ENCODE data around the gene HSPA6. TPM values are rescaled to one million over a fixed set of nuclear protein-coding genes. Genes with fewer than 3 reads are reported as not detected.
"Not testable (repeated sequence)": the region's sequence is repeated elsewhere in the genome, so short reads cannot be mapped to it uniquely, and the experiment has no call there.

The HSPA6 gene
- total and polyA plus RNA-seq, 5 donors from 2014 or later, result not detected

DNA sequence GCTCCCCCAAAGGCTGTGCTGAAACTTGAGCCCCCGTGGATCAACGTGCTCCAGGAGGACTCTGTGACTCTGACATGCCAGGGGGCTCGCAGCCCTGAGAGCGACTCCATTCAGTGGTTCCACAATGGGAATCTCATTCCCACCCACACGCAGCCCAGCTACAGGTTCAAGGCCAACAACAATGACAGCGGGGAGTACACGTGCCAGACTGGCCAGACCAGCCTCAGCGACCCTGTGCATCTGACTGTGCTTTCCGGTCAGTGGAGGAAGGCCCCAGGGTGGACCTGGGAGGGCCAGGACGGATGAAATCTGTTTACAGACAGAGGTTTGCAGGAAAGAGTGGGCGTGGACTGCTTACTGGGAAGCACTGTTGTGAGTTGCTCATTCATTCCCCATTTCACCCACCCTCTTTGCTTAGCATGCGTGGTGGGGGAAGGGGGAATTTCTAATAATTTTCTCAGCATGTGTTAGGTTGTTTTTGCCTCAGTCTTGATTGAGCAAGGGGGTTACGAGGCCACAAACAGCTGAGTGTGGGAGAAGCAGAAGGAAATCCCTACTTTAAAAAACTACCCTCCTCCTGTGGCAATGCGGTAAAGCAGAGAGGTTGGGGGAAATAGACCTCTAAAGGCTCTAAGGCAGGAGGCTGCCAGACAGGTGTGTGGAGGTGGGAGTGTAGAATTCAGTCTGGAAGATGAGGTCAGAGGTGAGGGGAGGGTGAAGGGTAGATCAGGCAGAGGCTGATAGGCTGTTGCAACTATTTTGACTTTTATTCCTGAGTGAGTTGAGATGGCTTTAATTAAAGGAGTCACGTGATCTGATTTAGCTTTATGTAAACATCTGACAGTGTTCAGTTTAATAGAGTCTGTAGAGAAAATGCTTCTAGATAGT, 17.8 kb upstream of the HSPA6 start:
- peaks cover 12% of the 10 kb centered on the region for H3K27me3 ChIP-seq (ENCODE audit: control insufficient read depth, insufficient read depth, low read length)
- no peak for ATAC-seq (ENCODE audit: low read depth in 2 of 2)
- no peaks in the 10 kb centered on the region for H3K36me3 Mint-ChIP-seq
- H3K4me3 ChIP-seq (ENCODE audit: low read depth, low read length), result no peak overlapping the region
- H3K4me1 ChIP-seq (ENCODE audit: control insufficient read depth, insufficient read depth, low read length, poor library complexity, severe bottlenecking), result no peaks in the 10 kb centered on the region
- H3K9me3 ChIP-seq (ENCODE audit: control insufficient read depth in 2 of 2, low read length in 2 of 2), result no peaks in the 10 kb centered on the region
- H3K27me3 Mint-ChIP-seq, result peaks cover 51% of the 10 kb centered on the region
- H3K36me3 ChIP-seq (ENCODE audit: control insufficient read depth, insufficient read depth, low read length), result no peaks in the 10 kb centered on the region
- no peak overlapping the region for H3K4me3 Mint-ChIP-seq
- no peak overlapping the region for H3K27ac Mint-ChIP-seq
- DNase-seq, result no peak
- no peaks in the 10 kb centered on the region for H3K9me3 Mint-ChIP-seq
- H3K27ac ChIP-seq (ENCODE audit: insufficient read depth, low read length, poor library complexity, severe bottlenecking), result no peak overlapping the region
- peaks cover 0 to 2% (median 0%) of the 10 kb centered on the region in 4 donors for H3K4me1 Mint-ChIP-seq

DNA sequence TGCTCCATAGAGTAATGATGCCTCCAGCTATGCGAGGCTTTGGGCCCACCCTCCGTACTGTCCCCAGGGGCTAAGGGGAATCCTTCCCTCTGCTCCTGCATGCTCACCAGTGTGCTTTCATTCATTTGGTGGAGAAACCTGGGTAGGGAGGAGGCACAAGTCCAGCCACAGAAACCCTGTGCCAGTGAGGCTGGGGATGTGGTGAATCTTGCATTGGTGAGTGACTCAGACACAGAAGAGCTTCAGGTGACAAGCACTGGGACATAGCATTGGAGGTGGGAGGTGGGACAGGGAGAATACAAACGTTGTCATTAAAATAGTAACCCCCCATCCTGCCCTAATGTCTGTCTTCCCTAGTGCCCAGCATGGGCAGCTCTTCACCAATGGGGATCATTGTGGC, 13.9 kb upstream of the HSPA6 start:
- H3K27me3 ChIP-seq (ENCODE audit: control insufficient read depth, insufficient read depth, low read length), result peaks cover 3% of the 10 kb centered on the region
- Mint-ChIP-seq H3K4me1 (peaks cover 0 to 2% (median 0%) of the 10 kb centered on the region in 4 donors), H3K4me3 (no peak overlapping the region), H3K27me3 (peaks cover 32% of the 10 kb centered on the region), H3K9me3 (no peaks in the 10 kb centered on the region), H3K36me3 (no peaks in the 10 kb centered on the region), H3K27ac (no peak overlapping the region)
- ATAC-seq (ENCODE audit: low read depth in 2 of 2) (no peak), DNase-seq (no peak)
- H3K36me3 ChIP-seq (ENCODE audit: control insufficient read depth, insufficient read depth, low read length), result no peaks in the 10 kb centered on the region
- no peaks in the 10 kb centered on the region for H3K9me3 ChIP-seq (ENCODE audit: control insufficient read depth in 2 of 2, low read length in 2 of 2)
- H3K27ac ChIP-seq (ENCODE audit: insufficient read depth, low read length, poor library complexity, severe bottlenecking), result no peak overlapping the region
- H3K4me3 ChIP-seq (ENCODE audit: low read depth, low read length), result no peak overlapping the region
- no peaks in the 10 kb centered on the region for H3K4me1 ChIP-seq (ENCODE audit: control insufficient read depth, insufficient read depth, low read length, poor library complexity, severe bottlenecking)

DNA sequence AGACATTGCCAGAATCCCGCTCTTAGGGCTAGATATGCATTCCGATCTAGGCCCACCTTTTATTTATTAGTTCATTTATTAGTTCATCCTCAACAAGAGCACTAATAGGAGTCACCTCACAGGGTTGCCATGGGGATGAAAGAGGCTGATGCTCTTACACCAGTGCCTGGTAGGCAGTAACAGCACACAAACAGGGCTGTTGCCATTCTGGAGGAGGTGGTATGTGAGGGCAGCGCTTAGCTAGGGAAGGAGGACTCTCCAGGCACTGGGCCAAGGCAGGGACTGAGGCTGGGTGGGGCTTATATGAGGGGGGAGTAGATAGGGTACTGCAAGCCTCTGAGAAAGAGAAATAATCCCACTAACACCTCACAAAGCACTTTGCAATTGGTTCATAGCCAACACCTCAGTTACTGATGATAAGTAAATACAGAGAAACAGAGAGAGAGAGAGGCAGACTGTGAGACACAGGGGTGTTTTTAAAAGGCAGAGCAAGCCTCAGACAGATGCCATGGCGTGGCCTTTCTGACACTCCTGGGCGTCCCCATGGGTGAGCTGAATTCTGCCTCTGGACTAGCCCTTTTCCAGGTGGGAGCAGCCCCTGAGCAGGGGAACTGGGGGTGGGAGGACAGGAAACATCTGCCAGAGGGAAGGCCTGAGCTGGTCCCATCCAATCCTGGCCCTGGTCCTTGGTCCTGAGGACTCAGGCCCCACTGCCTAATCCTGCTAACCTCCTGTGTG, 13.2 kb upstream of the HSPA6 start:
- Histone ChIP-seq H3K27me3 (ENCODE audit: control insufficient read depth, insufficient read depth, low read length) (no peaks in the 10 kb centered on the region), H3K4me1 (ENCODE audit: control insufficient read depth, insufficient read depth, low read length, poor library complexity, severe bottlenecking) (no peaks in the 10 kb centered on the region), H3K36me3 (ENCODE audit: control insufficient read depth, insufficient read depth, low read length) (no peaks in the 10 kb centered on the region), H3K9me3 (ENCODE audit: control insufficient read depth in 2 of 2, low read length in 2 of 2) (no peaks in the 10 kb centered on the region), H3K27ac (ENCODE audit: insufficient read depth, low read length, poor library complexity, severe bottlenecking) (no peak overlapping the region), H3K4me3 (ENCODE audit: low read depth, low read length) (no peak overlapping the region)
- no peak overlapping the region for H3K4me3 Mint-ChIP-seq
- no peak overlapping the region for H3K27ac Mint-ChIP-seq
- H3K9me3 Mint-ChIP-seq, result no peaks in the 10 kb centered on the region
- ATAC-seq (ENCODE audit: low read depth in 2 of 2), result no peak
- H3K36me3 Mint-ChIP-seq, result no peaks in the 10 kb centered on the region
- H3K4me1 Mint-ChIP-seq, result peaks cover 0 to 2% (median 0%) of the 10 kb centered on the region in 4 donors
- DNase-seq, result no peak
- H3K27me3 Mint-ChIP-seq, result peaks cover 34% of the 10 kb centered on the region

DNA sequence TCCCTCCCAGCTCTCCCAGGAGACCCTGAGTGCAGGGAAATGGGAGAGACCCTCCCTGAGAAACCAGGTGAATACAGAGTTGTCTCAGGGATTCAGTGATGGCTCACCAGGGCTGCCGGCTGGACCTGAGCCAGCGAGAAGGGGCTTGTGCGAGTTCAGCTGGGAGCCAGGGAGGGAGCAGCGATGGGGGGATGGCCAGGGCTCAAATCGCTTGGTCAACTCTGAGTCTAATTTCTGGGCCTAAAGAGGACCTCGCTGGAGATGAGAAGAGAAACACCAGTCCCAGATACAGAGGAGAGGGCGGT, 12.6 kb upstream of the HSPA6 start:
- Histone ChIP-seq H3K27me3 (ENCODE audit: control insufficient read depth, insufficient read depth, low read length) (no peaks in the 10 kb centered on the region), H3K4me3 (ENCODE audit: low read depth, low read length) (no peak overlapping the region), H3K4me1 (ENCODE audit: control insufficient read depth, insufficient read depth, low read length, poor library complexity, severe bottlenecking) (no peaks in the 10 kb centered on the region), H3K9me3 (ENCODE audit: control insufficient read depth in 2 of 2, low read length in 2 of 2) (no peaks in the 10 kb centered on the region), H3K27ac (ENCODE audit: insufficient read depth, low read length, poor library complexity, severe bottlenecking) (no peak overlapping the region), H3K36me3 (ENCODE audit: control insufficient read depth, insufficient read depth, low read length) (no peaks in the 10 kb centered on the region)
- DNase-seq, result no peak
- Mint-ChIP-seq H3K4me3 (no peak overlapping the region), H3K27ac (no peak overlapping the region), H3K36me3 (no peaks in the 10 kb centered on the region), H3K4me1 (peaks cover 0 to 2% (median 0%) of the 10 kb centered on the region in 4 donors), H3K9me3 (no peaks in the 10 kb centered on the region), H3K27me3 (peaks cover 31% of the 10 kb centered on the region)
- ATAC-seq (ENCODE audit: low read depth in 2 of 2), result no peak

DNA sequence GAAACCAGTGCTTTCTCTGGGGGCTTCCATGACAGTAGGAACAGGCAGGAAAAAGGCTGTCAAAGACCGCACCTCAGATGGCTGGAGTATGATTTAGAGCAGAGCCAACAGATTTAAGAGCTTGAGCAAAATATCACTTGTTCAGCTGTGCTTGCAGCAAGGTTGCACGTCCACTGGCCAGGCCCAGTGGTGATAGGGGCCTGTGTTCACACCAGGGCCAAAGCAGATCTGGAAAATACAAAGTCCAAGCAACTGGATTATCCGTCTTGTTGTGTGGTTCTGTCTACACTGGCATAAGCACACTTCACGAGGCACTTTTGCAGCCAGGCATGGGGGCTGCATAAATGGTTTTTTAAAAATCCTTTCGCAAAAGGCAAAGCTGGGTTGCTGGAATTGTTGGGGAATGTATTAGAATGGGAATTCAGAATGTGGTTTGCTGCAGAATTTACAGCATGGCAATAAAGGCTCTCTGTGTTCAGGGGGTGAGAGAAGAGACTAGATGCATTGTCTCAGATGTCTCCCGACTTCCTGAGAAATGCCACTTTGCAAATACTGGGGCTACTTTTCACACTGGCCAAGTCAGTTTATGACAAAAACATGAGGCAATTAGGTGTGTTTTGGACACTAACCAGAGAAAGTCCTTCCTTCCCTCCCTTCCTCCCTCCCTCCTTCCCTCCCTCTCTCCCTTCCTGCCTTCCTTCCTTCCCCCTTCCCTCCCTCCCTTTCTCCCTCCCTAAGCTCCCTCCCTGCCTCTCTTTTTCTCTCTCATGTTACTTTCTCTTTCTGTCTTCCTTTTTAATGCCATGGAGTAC, 11.5 kb upstream of the HSPA6 start:
- not testable (repeated sequence) for H3K4me1 ChIP-seq (ENCODE audit: control insufficient read depth, insufficient read depth, low read length, poor library complexity, severe bottlenecking); H3K9me3 ChIP-seq (ENCODE audit: control insufficient read depth in 2 of 2, low read length in 2 of 2); H3K36me3 Mint-ChIP-seq; H3K27me3 ChIP-seq (ENCODE audit: control insufficient read depth, insufficient read depth, low read length); H3K4me3 Mint-ChIP-seq; ATAC-seq (ENCODE audit: low read depth in 2 of 2); DNase-seq; H3K4me1 Mint-ChIP-seq; H3K27ac ChIP-seq (ENCODE audit: insufficient read depth, low read length, poor library complexity, severe bottlenecking); H3K36me3 ChIP-seq (ENCODE audit: control insufficient read depth, insufficient read depth, low read length); H3K27ac Mint-ChIP-seq; H3K4me3 ChIP-seq (ENCODE audit: low read depth, low read length); H3K9me3 Mint-ChIP-seq
- H3K27me3 Mint-ChIP-seq, result peaks cover 25% of the 10 kb centered on the region

DNA sequence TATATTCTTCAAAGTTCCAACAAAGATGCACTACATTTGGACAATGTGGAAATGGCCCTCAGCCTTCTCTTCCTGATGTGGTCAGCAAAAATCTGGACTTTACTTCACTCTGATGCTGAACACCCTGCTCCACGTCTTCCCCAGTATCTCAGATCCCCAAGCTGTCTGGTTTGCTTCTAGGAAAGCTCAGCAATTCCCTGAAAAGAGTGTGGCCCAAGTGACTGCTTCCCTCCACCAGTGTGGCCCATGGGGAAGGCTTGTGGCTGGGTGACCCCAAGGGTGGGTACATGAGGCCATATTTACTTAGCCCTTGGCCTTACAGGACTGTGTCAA, 10.9 kb upstream of the HSPA6 start:
- H3K4me3 ChIP-seq (ENCODE audit: low read depth, low read length); ATAC-seq (ENCODE audit: low read depth in 2 of 2); H3K9me3 Mint-ChIP-seq; H3K27ac ChIP-seq (ENCODE audit: insufficient read depth, low read length, poor library complexity, severe bottlenecking); H3K36me3 ChIP-seq (ENCODE audit: control insufficient read depth, insufficient read depth, low read length); H3K9me3 ChIP-seq (ENCODE audit: control insufficient read depth in 2 of 2, low read length in 2 of 2); H3K27me3 ChIP-seq (ENCODE audit: control insufficient read depth, insufficient read depth, low read length); H3K36me3 Mint-ChIP-seq; DNase-seq; H3K4me3 Mint-ChIP-seq; H3K27ac Mint-ChIP-seq; H3K4me1 Mint-ChIP-seq; H3K4me1 ChIP-seq (ENCODE audit: control insufficient read depth, insufficient read depth, low read length, poor library complexity, severe bottlenecking): not testable (repeated sequence)
- H3K27me3 Mint-ChIP-seq, result peaks cover 25% of the 10 kb centered on the region

DNA sequence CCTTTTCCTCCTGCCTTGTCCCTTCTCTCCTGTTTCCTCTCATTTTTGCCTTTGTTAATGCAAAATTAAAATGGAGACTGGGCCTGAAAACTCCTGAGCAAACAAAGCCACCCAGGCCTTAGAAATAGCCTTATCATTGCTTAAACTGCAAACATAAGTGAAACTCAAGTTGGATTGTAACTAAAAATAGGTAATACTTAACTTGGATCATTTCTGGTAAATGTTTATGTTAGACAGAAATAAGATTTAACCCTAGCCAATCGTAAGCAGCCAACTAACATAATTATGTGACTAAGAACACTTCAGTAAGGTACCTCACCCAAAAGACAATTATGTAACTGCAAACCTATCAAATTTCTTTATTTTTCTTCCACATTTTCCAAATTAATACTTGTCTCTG, 10.4 kb upstream of the HSPA6 start:
- not testable (repeated sequence) for H3K4me1 Mint-ChIP-seq; H3K9me3 ChIP-seq (ENCODE audit: control insufficient read depth in 2 of 2, low read length in 2 of 2); H3K27ac Mint-ChIP-seq; H3K4me3 Mint-ChIP-seq; H3K9me3 Mint-ChIP-seq; H3K27ac ChIP-seq (ENCODE audit: insufficient read depth, low read length, poor library complexity, severe bottlenecking); H3K36me3 Mint-ChIP-seq; H3K36me3 ChIP-seq (ENCODE audit: control insufficient read depth, insufficient read depth, low read length); H3K27me3 ChIP-seq (ENCODE audit: control insufficient read depth, insufficient read depth, low read length); DNase-seq; H3K4me1 ChIP-seq (ENCODE audit: control insufficient read depth, insufficient read depth, low read length, poor library complexity, severe bottlenecking); ATAC-seq (ENCODE audit: low read depth in 2 of 2); H3K4me3 ChIP-seq (ENCODE audit: low read depth, low read length)
- H3K27me3 Mint-ChIP-seq, result peaks cover 22% of the 10 kb centered on the region

Data from CD4-positive, CD25-positive, alpha-beta regulatory T cell (primary cell).